Measurements from ENCODE around the gene EIF4A3. TPM values are rescaled to one million over a fixed set of nuclear protein-coding genes. Genes with fewer than 3 reads are reported as not detected.

EIF4A3 gene
- polyA plus RNA-seq, 2 of the 4 experiments (the other 2 are of a cell fraction) = 181 to 189 TPM

- DNase-seq (ENCODE audit: low read depth in 1 of 2, low spot score in 1 of 2) (no peak), ATAC-seq (no peak), FAIRE-seq (no peak)
- H3K9me3 ChIP-seq = no peaks in the 10 kb centered on the region
- TF ChIP-seq MAFK (IDR thresholded peaks at IDR 0.05; ENCODE audit: partially characterized antibody) (peak; percentile 61), HOXB13 (CRISPR knock-in tag; IDR thresholded peaks at IDR 0.05; ENCODE audit: low read depth) (no peak), JUN (IDR thresholded peaks at IDR 0.05) (no peak), CHD4 (IDR thresholded peaks at IDR 0.05; ENCODE audit: borderline replicate concordance) (no peak)
- WGBS (ENCODE audit: missing lambda C conversion rate) = 91% methylated on average over 6 of the region's 6 CpGs
- no peak overlapping the region for H3K4me3 ChIP-seq
- H3K4me1 ChIP-seq = peaks cover 19% of the 10 kb centered on the region
- CTCF ChIA-PET = interaction anchor here (0.6 to 3.4 kb wide), 15 partner anchors 9 to 354 kb away, joined by 3 to 21 read pairs (median 4); partner anchors contain the start of gene GAA
- no peak overlapping the region for H3K27ac ChIP-seq
- no peak overlapping the region for H3K4me2 ChIP-seq
- POLR2A ChIA-PET = interaction anchor here (0.9 kb wide), 1 partner anchor 11 kb away, joined by 5 read pairs; no protein-coding TSS in a partner anchor
Measured at GRCh38 chr17:80142929-80143328, 4.0 kb downstream of the EIF4A3 start.

GRCh38 chr17:80141463-80142165 lies 5.3 kb downstream of the EIF4A3 start:
- Histone ChIP-seq H3K9me3 (no peaks in the 10 kb centered on the region), H3K4me1 (peaks cover 19% of the 10 kb centered on the region), H3K27ac (no peak overlapping the region), H3K4me2 (no peak overlapping the region), H3K4me3 (no peak overlapping the region)
- WGBS (ENCODE audit: missing lambda C conversion rate) = 95% methylated on average over 7 of the region's 7 CpGs
- ChIA-PET POLR2A (no interaction called here), CTCF (interaction anchor here (0.8 to 3.4 kb wide), 6 partner anchors 8 to 133 kb away, joined by 3 to 21 read pairs (median 6); partner anchors contain the start of gene GAA)
- TF ChIP-seq POLR2A (IDR thresholded peaks at IDR 0.05; ENCODE audit: low read length) = no peak
- TF ChIP-seq MAFK (IDR thresholded peaks at IDR 0.05; ENCODE audit: partially characterized antibody) = peak; percentile 90
- no peak for TF ChIP-seq POLR2AphosphoS2 (conservative IDR thresholded peaks at IDR 0.05; ENCODE audit: low read length)
- no peak for TF ChIP-seq JUNB (IDR thresholded peaks at IDR 0.05)
- no peak for TF ChIP-seq GATA3 (IDR thresholded peaks at IDR 0.05; ENCODE audit: borderline replicate concordance)
- TF ChIP-seq CHD2 (IDR thresholded peaks at IDR 0.05; ENCODE audit: low read length, partially characterized antibody) = no peak
- FAIRE-seq (no peak), ATAC-seq (no peak), DNase-seq (ENCODE audit: low read depth in 1 of 2, low spot score in 1 of 2) (no peak)

GRCh38 chr17:80138856-80139426 lies 8.0 kb downstream of the EIF4A3 start:
- ChIA-PET POLR2A (no interaction called here), CTCF (interaction anchor here (1.1 to 1.2 kb wide), 2 partner anchors 35 to 37 kb away, joined by 3 read pairs; partner anchors contain the start of gene GAA)
- 94% methylated on average over 18 of the region's 18 CpGs for WGBS (ENCODE audit: missing lambda C conversion rate)
- H3K4me1 ChIP-seq = peaks cover under 1% of the 10 kb centered on the region; the same call in 1 of the 3 replicates
- no peak overlapping the region for H3K27ac ChIP-seq
- no peaks in the 10 kb centered on the region for H3K9me3 ChIP-seq
- no peak overlapping the region for H3K4me2 ChIP-seq
- DNase-seq (ENCODE audit: low read depth in 1 of 2, low spot score in 1 of 2) (no peak), ATAC-seq (no peak), FAIRE-seq (no peak)
- H3K4me3 ChIP-seq = no peak overlapping the region
- TF ChIP-seq MAX (IDR thresholded peaks at IDR 0.05) = no peak
- no peak for TF ChIP-seq FOSB (CRISPR knock-in tag; IDR thresholded peaks at IDR 0.05)
- TF ChIP-seq ELK1 (IDR thresholded peaks at IDR 0.05; ENCODE audit: low read depth, low read length) = no peak
- no peak for TF ChIP-seq ZSCAN20 (CRISPR knock-in tag; IDR thresholded peaks at IDR 0.05)
- TF ChIP-seq MAFK (IDR thresholded peaks at IDR 0.05; ENCODE audit: partially characterized antibody) = no peak
- no peak for TF ChIP-seq RNF2 (IDR thresholded peaks at IDR 0.05; ENCODE audit: borderline replicate concordance, low read depth)

GRCh38 chr17:80137131-80137530 lies 9.8 kb downstream of the EIF4A3 start:
- no peak for FAIRE-seq
- CTCF ChIA-PET = interaction anchor here (0.8 to 1.7 kb wide), 5 partner anchors 9 to 72 kb away, joined by 3 to 5 read pairs (median 4); partner anchors contain the start of gene GAA

More at GRCh38 chr17:80137131-80137530, 9.8 kb downstream of the EIF4A3 start:
- POLR2A ChIA-PET = no interaction called here
- 90% methylated on average over 9 of the region's 9 CpGs for WGBS (ENCODE audit: missing lambda C conversion rate)
- ATAC-seq = no peak
- H3K4me1 ChIP-seq = no peaks in the 10 kb centered on the region
- TF ChIP-seq HOXB5 (CRISPR knock-in tag; IDR thresholded peaks at IDR 0.05) (no peak), CHD4 (IDR thresholded peaks at IDR 0.05; ENCODE audit: borderline replicate concordance) (no peak), SMC3 (IDR thresholded peaks at IDR 0.05) (no peak), MAFK (IDR thresholded peaks at IDR 0.05; ENCODE audit: partially characterized antibody) (no peak), JUNB (IDR thresholded peaks at IDR 0.05) (no peak), RFX5 (IDR thresholded peaks at IDR 0.05) (no peak), NPAS2 (CRISPR knock-in tag; IDR thresholded peaks at IDR 0.05; ENCODE audit: borderline replicate concordance) (no peak), CTCF (IDR thresholded peaks at IDR 0.05) (no peak), ZNF302 (CRISPR knock-in tag; IDR thresholded peaks at IDR 0.05) (no peak), HEYL (CRISPR knock-in tag; IDR thresholded peaks at IDR 0.05) (no peak), ZFP36 (IDR thresholded peaks at IDR 0.05; ENCODE audit: borderline replicate concordance, partially characterized antibody) (no peak)
- no peak overlapping the region for H3K4me3 ChIP-seq
- no peak overlapping the region for H3K27ac ChIP-seq
- no peak overlapping the region for H3K4me2 ChIP-seq
- DNase-seq (ENCODE audit: low read depth in 1 of 2, low spot score in 1 of 2) = no peak
- H3K9me3 ChIP-seq = no peaks in the 10 kb centered on the region
